Inflammatory macrophage treated with lipopolysaccharide for 1 hour (primary cell): ENCODE results near the gene METTL15.
"Not testable (repeated sequence)": the region's sequence is repeated elsewhere in the genome, so short reads cannot be mapped to it uniquely, and the experiment has no call there.

ENCODE experiments used
- DNase-seq, 2 donors: peaks; one replicate each; pipeline ENCODE4 v3.0.0-alpha.2; 2020 to 2022

Gene METTL15

DNA sequence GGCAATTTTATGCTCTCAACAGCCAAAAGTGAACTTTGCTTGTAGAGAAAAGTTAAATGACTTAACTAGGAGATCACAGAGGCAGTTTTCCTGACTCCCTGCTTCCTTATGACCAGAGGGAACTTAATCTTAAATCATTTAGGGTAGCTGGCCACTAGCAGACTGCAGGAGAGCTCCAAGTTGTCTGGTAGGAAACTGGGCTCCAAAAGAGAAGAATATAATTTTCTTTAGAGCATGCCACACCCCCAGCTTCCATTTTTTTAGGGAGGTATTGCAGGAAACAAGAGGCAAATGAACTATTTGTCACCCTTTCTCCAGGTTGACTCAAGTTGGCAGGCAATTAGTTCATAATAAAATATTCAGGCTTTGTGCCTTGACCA lies 2.6 kb downstream of the METTL15 start:
- DNase-seq, result no peak

DNA sequence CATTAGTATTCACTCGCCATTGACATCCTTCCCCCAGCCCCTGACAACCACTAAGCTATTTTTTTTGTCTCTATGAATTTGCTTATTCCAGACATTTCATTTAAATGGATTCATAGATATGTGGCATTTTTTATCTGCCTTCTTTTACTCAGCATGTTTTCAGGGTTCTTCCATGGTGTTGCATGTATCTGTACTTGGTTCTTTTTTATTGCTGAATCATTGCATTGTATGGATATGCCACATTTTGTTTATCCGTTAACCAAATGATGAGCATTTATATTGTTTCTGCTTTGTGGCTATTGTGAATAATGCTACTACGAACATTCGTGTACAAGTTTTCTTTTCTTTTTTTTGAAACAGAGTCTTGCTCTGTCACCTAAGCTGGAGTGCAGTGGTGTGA lies 5.9 kb downstream of the METTL15 start:
- DNase-seq, result no peak

DNA sequence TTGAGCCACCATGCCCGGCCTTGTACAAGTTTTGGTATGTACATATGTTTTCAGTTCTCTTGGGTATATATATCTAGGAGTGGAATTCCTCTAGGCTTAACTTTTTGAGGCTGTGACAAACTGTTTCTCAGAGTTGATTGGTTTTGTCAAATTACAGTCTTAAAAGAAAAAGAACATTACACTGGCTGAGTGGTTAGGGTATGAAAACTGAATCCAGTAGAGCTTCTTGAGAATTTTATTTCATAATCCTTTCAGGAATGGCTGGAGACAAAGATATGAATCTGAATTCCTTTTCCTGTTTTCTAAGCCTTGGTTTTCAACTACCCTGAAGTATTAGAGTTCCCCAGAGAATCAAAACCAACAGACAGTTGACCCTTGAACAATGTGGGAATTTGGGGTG lies 6.5 kb downstream of the METTL15 start:
- no peak for DNase-seq

DNA sequence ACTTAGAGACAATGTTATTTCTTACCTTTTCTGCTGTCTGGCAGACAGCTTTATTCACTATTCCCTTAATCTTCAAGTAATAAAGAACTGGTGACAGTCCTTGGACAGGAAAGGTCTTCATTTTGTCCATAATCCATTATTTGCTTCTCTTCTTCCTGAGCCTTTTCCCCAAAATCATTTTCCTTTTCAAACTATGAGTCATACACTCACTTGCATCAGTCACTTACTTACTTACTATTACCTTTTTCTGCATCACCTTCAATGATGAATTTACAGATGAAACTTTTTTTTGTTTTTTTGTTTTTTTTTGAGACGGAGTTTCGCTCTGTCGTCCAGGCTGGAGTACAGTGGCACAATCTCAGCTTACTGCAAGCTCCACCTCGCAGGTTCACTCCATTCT lies 9.5 kb downstream of the METTL15 start:
- no peak for DNase-seq

DNA sequence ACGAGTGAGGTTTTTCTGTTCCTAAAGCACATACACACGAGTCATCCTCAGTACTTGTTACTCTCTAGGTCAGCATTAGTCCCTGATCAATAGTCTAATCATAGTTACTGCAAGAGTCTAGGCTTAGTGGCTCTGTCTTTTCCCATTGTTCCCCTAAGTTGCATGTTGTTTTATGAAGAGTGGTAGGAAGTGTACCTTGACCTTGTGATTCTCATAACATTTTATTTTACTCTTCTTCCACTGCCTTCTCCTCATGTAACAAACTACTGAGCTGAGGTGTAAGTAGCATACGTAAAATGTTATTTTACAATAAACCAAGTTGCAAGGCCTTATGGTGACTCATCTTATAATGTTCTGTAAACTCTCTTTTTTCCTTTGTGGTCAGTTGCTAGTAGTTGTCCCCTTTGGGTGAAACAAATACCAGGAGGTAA lies 15.0 kb downstream of the METTL15 start:
- DNase-seq, result no peak

DNA sequence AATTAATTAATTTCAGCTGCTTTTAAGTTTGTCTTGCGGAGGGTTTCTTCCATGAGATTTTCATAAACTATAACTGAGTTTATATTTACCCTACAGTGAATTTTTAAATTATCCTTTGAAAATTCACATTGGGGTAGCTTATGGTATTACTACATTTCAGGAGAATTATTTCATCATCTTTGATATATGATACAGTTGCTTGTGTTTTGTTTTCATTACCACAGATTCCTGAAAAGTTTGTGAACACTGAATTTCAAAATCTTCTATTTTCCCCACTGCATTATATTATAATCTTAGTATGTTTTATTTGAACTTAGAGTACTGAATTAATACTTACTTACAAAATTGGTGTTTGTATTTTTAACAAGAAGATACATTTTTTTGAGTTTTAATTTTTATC lies 24.4 kb downstream of the METTL15 start:
- no peak for DNase-seq

DNA sequence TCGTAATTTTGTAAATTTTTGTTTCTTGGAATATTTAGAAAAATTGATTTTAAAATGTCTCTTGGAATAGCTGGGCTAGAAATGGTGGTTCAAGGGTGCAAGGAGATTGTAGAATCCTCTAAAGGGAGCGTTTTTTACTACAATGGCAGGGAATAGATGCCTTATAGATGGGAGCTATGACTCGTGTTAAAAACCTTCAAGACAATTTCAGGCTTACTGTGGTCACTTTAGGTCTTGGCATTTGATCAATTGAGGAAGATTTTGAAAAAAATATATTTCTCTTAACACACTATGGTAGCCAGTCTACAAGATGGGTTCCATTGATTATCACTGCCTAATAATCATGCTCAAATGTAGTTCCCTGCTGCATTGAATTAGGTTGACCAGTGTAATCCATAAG lies 25.0 kb downstream of the METTL15 start:
- DNase-seq, result no peak

DNA sequence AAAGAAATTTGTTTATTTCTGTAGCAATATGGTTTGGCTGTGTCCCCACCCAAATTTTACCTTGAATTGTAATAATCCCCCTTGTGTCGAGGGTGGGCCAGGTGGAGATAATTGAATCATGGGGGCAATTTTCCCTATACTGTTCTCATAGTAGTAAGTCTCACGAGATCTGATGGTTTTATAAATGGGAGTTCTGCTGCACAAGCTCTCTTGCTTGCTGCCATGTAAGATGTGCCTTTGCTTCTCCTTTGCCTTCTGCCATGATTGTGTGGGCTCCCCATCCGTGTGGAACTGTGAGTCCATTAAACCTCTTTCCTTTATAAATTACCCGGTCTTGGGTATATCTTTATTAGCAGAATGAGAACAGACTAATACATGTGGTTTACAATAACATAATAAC lies 28.0 kb downstream of the METTL15 start:
- not testable (repeated sequence) for DNase-seq

DNA sequence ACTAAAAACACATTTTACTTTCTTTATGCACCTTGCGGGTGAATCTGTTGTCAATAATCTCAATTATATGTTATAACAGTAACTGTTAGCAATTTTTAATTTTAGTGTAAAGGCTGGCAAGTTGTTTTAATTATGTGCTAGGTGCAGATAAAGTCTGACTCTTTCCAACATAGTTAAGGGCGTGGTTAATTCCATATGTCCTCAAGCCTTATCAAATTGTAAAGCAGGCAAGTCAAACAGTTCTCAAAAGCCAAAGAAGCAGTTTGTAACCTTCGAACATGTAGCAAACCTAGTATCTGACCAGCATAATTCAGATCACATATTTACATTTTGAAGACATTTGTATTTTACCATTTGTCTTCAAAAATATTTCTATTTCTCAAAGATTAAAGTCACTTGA lies 29.2 kb downstream of the METTL15 start:
- DNase-seq, result no peak

DNA sequence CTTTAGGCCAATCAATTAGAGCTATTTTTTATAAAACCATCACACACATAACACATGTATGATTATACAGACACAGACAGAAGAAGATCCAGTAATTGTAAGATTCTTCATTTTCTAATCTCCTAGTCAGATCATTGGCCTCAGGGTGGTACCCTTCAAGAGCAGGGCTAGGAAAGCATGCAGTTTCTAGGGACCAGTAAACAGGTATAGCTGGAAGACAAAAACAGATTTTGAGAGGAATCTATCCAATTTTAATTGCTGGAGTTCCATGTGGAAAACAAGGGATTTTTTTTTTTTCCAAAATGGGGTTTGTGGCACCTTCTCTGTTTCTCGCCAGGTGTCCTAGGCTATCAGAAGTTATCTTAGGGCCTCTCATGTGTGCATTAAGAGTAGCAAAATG lies 29.6 kb downstream of the METTL15 start:
- DNase-seq, result no peak

DNA sequence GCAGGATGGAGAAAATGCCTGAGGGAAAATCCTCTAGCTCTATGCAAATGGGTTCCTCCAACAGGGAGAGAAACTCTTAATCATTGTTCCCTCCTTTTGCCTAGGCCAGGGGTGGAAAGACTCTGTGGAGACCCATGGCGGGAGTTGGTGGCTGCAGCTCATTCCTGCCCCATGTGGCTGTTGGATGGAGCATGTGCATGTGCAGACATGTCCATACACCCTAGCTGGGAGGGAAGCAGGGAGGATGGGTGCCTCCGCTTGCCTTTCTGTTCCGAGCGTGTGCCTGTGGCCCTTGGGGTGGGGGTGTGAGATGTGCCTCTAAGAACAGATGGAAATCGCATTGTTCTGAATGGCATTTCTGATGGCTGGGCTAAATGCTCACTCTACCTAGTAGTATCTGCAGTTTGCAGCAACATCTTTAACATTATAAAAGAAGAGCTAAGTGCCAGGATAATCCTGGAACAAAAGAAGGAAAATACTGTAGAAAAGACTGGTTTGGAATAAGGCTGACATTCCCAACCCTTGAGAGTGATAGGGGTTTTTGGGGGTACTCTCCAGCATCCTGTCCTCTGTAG lies 31.7 kb downstream of the METTL15 start:
- DNase-seq, result no peak

DNA sequence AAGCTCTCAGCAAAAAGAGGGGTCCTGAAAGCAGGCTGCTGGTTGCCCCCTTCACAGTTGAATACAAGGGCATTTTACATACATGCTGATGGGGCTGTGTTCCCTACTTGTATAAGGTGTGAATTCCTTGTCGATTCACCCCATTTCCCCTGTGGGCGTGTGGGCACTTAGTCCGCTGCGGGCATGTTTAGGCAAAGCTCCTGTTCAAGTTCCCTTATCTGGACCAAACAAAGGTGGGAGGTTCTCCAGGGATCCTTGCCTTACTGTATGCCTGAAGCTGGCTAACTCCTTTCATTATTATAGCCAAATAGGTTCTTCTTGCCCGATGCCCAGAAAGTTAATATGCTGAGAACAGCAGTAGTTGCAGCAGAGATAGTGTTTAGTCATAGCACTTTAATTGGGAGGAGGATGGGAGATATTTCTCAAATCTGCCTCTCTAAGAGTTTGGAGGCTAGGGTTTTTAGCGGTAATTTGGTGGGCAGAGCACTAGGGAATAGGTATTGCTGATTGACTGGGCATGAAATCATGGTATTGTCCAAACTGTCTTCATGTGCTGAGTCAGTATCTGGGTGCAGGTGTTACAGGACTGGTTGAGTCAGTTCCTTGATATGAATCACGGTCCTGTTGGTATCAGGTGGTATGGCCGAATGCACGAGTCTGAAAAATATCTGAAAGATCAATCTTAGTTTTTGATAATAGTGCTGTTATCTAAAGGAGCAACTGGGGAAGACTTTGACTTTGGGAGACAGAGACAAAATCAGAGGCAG lies 32.7 kb downstream of the METTL15 start:
- DNase-seq, result no peak

DNA sequence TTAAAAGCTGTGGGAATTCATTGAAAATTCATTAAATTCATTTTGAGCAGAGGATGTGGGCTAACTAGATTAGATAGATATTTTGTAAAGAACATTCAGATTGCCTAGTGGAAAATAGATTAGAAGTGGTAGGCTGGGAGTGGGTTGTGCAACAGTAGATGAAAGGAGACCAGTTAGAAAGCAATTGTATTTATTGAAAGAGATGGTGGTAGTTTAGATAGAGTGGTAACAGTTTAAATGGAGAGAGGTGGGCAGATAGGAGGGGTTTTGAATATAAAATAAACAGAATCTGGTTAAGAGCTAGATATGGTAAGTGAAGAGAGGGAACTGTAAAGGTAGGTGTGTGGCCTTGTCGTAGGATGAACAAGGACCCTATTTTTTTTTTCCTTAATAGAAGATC lies 34.5 kb downstream of the METTL15 start:
- DNase-seq, result no peak

DNA sequence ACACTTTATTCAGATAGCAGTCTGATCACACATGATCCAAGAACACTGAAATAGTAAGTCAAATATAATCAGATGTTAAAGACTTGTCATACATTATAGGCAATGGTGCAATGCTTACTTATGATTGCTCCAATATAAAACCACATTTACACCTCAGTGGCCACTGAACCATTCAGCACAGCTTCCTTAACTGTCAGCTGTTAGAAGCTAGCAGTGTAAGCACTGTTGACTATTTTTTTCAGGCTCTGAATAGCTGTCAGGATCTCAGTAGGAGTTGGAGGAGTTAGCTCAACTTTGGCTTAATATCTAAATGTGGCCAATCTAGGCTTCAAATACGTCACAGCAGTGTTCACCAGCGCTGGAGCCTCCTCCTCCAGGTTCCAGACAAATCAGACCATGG lies 36.6 kb downstream of the METTL15 start:
- no peak for DNase-seq

DNA sequence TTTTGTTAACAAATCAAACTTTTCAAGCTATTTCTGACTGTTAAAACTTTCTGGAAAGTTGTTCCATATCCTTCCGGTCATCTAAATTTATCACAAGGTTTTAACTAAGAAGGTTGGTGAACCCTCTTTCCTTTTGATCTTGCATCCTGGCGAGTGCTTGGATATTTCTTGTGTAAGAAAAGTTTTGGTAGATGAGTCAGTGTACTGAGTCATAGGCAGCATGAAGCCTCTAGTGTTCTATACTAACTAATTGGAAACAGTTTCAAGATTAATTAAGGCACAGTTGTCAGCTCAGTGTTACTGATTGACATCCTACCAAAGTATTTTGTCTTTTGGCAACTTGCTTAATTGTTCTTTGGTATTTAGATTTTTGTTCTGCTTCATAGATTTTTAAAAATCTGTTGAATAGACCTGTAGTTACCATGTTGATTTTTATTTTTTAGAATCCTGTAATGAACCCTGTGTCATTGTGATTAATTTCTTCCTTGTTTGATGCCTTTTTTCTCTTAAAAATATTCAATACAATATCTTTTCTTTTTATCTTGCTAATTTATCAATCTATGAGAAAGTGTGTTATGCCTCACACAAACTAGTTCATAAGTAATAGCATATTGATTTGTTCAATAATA lies 38.0 kb downstream of the METTL15 start:
- no peak for DNase-seq

DNA sequence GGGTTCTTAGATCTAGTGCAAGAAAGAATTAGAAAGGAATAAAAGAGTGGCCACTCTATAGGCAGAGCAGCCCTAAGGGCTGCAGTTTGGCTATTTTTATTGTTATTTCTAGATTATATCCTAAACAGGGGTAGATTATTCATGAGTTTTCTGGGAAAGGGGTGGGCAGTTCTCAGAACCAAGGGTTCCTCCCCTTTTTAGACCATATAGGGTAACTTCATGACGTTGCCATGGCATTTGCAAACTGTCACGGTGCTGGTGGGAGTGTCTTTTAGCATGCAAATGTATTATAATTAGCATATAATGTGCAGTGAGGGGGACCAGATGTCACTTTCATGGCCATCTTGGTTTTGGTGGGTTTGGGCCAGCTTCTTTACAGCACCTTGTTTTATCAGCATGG lies 44.6 kb downstream of the METTL15 start:
- no peak for DNase-seq

DNA sequence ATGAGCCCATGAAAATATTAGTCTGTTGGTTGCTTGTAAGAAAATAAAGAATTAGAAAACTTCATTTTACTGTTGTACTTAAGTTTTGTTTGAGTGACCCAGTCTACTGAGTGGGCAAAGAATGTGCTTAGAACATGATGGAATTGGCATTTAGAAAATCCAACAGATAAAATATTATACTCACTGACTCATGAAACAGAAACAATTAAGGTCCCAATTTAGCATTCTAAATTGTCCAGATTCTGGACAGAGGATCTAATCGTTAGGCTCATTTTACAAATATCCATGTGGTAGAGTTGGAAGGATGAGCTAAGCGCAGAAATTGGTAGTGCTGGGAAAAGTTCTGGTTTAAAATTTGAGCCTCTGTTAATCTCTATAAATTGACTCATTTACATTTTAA lies 45.4 kb downstream of the METTL15 start:
- DNase-seq, result no peak

DNA sequence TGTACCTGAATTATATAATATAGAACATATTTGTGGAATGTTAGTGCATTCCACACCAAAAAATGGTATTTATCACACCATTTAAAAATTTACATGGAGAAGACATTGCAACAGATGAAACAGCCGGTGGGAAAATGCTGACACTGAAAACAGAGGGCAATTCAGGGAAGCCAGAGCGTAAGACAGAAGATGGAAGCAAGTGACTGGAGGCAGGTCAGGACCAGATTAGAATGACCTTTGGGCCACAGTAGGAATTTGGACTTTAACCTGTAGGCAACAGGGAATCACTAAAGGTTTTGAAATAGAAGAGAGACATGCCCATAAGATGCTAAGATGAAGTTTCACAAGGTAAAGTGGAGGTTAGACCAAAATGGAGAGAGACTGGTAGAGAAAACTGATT lies 60.5 kb downstream of the METTL15 start:
- DNase-seq, result no peak

DNA sequence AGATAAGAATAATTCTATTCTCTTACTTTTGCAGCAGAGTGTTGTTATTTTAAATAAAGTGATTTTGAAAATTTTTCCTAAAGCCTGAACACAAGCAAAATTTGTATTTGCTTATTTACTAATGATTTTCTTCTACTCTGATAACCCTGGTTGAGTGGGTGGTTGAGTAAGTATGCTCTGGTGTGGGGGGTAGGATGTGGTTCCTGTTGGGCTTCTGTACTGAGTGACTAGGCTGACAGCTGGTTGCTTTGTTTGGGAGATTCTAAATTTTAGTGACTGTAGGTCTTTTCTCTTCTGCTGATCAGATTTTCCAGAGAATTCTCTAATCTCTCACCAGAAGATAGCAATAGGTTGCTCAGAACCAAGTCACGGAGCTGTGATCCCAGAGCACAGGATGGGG lies 61.6 kb downstream of the METTL15 start:
- peak in 1 of 2 donors; percentile 17 for DNase-seq

DNA sequence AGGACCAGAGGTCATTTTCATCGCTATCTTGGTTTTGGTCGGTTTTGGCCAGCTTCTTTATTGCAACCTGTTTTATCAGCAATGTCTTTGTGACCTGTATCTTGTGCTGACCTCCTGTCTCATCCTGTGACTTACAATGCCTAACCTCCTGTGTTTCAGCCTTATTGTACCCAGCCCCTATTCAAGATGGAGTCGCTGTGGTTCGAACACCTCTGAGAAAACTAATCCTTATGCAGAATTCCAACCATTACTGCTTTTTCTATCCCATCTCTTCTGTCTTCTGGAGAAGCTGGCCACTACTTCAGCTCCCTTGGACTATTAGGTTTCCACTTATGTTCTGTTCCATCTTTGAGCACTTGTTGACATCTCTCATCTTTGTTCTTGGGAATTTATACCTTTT lies 62.6 kb downstream of the METTL15 start:
- DNase-seq, result no peak

DNA sequence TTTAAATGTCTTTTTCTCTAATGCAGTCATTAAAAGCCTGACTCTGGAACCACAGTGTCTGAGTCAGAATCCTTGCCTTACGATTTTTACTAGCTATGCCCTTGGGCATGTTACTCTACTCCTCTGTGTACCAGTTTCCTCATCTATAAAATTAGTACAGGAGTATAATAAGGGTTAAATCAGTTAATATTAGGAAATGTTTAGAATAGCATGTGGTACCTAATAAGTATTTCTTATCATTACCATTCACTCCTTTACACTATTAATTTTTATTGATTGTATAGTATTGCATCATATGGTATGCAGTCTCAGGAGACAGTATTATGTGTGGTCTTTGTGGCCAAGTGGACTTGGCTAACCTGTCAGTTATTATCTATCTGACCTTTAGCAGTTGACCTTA lies 68.2 kb downstream of the METTL15 start:
- DNase-seq, result no peak

DNA sequence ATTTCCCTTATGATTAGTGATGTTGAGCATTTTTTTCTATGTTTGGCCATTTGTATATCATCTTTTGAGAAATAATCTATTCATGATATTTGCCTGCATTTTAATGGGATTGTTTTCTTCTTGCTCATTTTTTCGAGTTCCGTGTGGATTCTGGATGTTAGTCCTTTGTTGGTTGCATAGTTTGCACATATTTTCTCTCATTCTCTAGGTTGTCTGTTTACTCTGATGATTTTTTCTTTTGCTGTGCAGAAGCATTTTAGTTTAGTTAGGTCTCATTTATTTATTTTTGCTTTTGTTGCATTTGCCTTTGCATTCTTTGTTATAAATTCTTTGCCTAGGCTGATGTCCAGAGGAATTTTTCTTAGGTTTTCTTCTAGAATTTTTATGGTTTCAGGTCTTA lies 87.3 kb downstream of the METTL15 start:
- no peak for DNase-seq

DNA sequence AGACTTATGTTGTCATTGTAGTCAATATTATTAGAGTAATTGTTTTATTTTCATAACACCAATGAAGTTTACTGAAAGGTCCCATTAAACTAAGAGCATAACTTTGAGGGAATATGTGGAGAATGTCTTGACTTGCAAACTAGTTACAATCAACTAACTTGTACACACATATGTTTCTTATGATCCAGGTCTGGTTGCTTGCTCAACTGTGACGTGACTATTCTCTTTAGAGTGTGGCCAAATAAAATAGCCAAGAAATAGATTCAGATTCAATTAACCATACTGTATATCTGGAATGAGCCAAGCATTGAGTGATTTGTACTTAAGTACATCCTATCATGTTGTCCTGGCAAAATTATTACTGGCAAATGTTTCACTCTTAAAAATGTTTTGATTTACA lies 101.7 kb downstream of the METTL15 start:
- no peak for DNase-seq

DNA sequence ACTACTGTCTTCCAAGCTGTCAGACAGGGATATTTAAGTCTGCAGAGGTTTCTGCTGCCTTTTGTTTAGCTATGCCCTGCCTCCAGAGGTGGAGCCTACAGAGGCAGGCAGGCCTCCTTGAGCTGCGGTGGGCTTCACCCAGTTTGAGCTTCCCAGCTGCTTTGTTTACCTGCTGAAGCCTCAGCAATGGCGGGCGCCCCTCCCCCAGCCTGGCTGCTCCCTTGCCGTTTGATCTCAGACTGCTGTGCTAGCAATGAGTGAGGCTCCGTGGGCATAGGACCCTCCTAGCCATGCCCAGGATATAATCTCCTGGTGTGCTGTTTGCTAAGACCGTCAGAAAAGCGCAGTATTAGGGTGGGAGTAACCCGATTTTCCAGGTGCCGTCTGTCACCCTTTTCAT lies 113.9 kb downstream of the METTL15 start:
- DNase-seq, result not testable (repeated sequence)

DNA sequence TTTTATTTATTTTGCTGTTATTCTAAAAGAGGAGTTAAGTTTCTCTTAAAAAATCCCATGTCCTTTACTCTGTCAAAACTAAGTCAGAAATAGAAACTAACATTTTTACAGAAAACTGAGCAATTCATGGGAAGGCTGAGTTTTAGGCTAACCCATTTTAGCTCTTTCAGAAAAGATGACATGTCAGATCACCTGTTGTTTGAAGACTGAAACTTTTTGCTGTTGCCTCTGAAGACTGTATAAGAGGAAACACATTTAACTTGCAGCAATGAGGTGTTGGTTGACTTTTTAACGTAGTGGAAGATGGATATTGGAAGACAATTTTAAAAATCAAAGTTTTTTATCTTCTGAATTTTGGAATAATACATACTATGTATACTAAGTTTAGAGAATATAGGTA lies 115.4 kb downstream of the METTL15 start:
- no peak for DNase-seq
